AG09319 (cell line): ENCODE data around the gene NAP1L5.

Source experiments
- DNase-seq: peaks from one replicate; pipeline ENCODE4 v3.0.0-alpha.2; 2010; ENCODE audit warnings: low read depth; ENCODE audit errors: extremely low read depth
- CTCF ChIP-seq: IDR thresholded peaks from 2 replicates; pipeline ENCODE4 v1.5.1; 2011; ENCODE audit warnings: low read depth, mild to moderate bottlenecking, inconsistent platforms, low read length, moderate library complexity

NAP1L5 gene

GRCh38 chr4:88649716-88650115, 47.9 kb downstream of the NAP1L5 start:
- no peak for DNase-seq
- TF ChIP-seq CTCF: no peak

- DNase-seq: no peak
- no peak for TF ChIP-seq CTCF
Measured at GRCh38 chr4:88646528-88647280, 50.9 kb downstream of the NAP1L5 start.

GRCh38 chr4:88645994-88646393, 51.6 kb downstream of the NAP1L5 start:
- TF ChIP-seq CTCF: no peak
- DNase-seq: no peak
